Transverse colon (tissue), 4 donors: ENCODE data around the gene INTS4.

Experiments used
- CTCF ChIP-seq, 5 experiments: fragments of 200-600 bp in 3 of 5; fragments of 450-650 bp in 2 of 5; sonication (generic) in 3 of 5; IDR thresholded peaks; 1 replicate in 2 of 5; 2 replicates in 3 of 5; pipeline ENCODE4 v1.5.1; 2016 to 2017; ENCODE audit warnings: antibody characterized with exemption in 5 of 5, inconsistent platforms in 3 of 5, mild to moderate bottlenecking in 2 of 5, moderate library complexity in 1 of 5
- POLR2A ChIP-seq: fragments of 450-650 bp; IDR thresholded peaks from one replicate; pipeline ENCODE4 v1.6.1; 2016; ENCODE audit warnings: antibody characterized with exemption, mild to moderate bottlenecking, moderate library complexity
- POLR2AphosphoS5 ChIP-seq, 3 donors: sonication (generic); formaldehyde crosslinking; IDR thresholded peaks; one replicate each; pipeline ENCODE4 v1.6.1; 2016; ENCODE audit warnings: antibody characterized with exemption in 3 of 3

DNA sequence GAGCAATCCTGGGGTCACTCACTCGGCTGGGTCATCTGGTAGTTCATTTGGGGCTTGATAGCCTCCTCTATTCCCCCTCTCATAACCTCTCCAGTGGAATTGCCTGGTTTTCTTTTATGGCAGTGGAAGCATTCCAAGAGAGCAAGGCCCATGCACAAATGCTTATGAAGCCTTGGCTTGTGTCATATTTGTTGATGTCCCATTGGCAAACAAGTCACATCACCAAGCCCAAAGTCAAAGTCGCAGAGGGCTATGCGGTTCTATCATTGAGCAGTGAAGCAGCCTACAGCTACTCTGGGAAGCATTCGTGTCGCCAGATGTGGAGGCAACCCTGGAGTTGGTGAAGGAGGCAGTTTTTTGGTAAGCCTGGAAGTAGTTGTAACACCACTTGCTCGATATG lies 16.3 kb upstream of the INTS4 start:
- TF ChIP-seq CTCF (IDR thresholded peaks at IDR 0.05), result no peak
- no peak for TF ChIP-seq POLR2A
- TF ChIP-seq POLR2AphosphoS5 (IDR thresholded peaks at IDR 0.05), result no peak
